Measurements from ENCODE around the gene IFI44L.

Gene IFI44L

DNA sequence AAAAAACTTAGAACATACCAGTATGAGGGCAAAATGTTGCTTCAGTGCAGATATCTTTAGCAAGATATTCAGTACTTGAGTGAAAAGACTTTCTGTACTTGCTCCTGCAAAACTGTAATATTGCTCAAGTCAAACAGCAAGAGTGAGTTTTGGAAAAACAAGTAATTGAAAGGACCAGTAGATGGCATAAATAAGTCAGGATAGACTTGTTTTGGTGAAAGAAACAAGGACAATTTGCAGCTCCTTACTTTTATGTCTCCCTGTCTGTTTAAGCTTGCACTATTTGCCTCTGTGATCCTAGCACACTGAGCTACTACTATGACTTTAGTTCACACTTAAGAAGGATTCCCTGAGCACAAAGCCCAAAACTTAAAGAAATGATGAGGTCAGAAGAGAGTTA lies 68.4 kb downstream of the IFI44L start:
- DNase-seq (ENCODE audit: low spot score), result no peak

- no peak for DNase-seq (ENCODE audit: low spot score)
Observed at GRCh38 chr1:78690516-78690915, 70.3 kb downstream of the IFI44L start.

GRCh38 chr1:78691995-78692747 lies 71.9 kb downstream of the IFI44L start:
- no peak for DNase-seq (ENCODE audit: low spot score)
